ENCODE data around the gene DLX3.

GRCh38 chr17:49993423-49994060 is 1.5 kb downstream of the DLX3 start:
- TF ChIP-seq, protein P1, sequence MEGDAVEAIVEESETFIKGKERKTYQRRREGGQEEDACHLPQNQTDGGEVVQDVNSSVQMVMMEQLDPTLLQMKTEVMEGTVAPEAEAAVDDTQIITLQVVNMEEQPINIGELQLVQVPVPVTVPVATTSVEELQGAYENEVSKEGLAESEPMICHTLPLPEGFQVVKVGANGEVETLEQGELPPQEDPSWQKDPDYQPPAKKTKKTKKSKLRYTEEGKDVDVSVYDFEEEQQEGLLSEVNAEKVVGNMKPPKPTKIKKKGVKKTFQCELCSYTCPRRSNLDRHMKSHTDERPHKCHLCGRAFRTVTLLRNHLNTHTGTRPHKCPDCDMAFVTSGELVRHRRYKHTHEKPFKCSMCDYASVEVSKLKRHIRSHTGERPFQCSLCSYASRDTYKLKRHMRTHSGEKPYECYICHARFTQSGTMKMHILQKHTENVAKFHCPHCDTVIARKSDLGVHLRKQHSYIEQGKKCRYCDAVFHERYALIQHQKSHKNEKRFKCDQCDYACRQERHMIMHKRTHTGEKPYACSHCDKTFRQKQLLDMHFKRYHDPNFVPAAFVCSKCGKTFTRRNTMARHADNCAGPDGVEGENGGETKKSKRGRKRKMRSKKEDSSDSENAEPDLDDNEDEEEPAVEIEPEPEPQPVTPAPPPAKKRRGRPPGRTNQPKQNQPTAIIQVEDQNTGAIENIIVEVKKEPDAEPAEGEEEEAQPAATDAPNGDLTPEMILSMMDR (IDR thresholded peaks at IDR 0.05): peak in 1 of 4 experiments; percentile 16
- no peak for TF ChIP-seq POLR2AphosphoS5 (IDR thresholded peaks at IDR 0.05)

Data from prostate gland (tissue), 2 donors.